ENCODE data around the gene STAT6.
"Not testable (repeated sequence)": the region's sequence is repeated elsewhere in the genome, so short reads cannot be mapped to it uniquely, and the experiment has no call there.

- not testable (repeated sequence) for TF ChIP-seq CTCF (IDR thresholded peaks at IDR 0.05; ENCODE audit: poor library complexity); EZH2phosphoT487 (IDR thresholded peaks at IDR 0.05; ENCODE audit: low read depth, severe bottlenecking, unreplicated experiment)
Observed at GRCh38 chr12:57053901-57054300, 57.3 kb downstream of the STAT6 start.

All from hepatocyte (in vitro differentiated cells).